H1 (cell line): Measurements from ENCODE around the gene SATB2. TPM values are rescaled to one million over a fixed set of nuclear protein-coding genes. Genes with fewer than 3 reads are reported as not detected.
A peak's percentile ranks its signal among the peaks of the same experiment; 100 is the strongest.

ENCODE experiments used
- CTCF ChIA-PET: fragments of 300-600 bp; sonication (Branson Sonifier 250); formaldehyde crosslinking; loops from one replicate; lab custom pipeline; 2021; ENCODE audit not compliant: partially characterized antibody; lab: Charles Lee
- POLR2A ChIA-PET: fragments of 300-600 bp; sonication (Branson Sonifier 250); formaldehyde crosslinking; loops from one replicate; lab custom pipeline; 2021; ENCODE audit warnings: inconsistent platforms; ENCODE audit not compliant: partially characterized antibody; lab: Charles Lee
- DNase-seq, 2 experiments: peaks; one replicate each; pipeline versions ENCODE4 v3.0.0 to v3.0.0-alpha.2; 2010 to 2022; ENCODE audit warnings: low spot score in 2 of 2, low read depth in 1 of 2, mixed read lengths in 1 of 2
- FAIRE-seq: peaks from 2 replicates; lab custom pipeline; 2011; peaks lifted over from hg19 to GRCh38; lab: Jason Lieb, UNC
- H2AFZ ChIP-seq: 2 replicates; pipeline ENCODE4 v1.8.1; 2012; ENCODE audit warnings: low read length, inconsistent platforms
- H2AK5ac ChIP-seq: 2 replicates; pipeline ENCODE4 v1.6.1; 2013; ENCODE audit warnings: low read depth, low read length
- H2BK120ac ChIP-seq: replicated peaks from 2 replicates; pipeline ENCODE3; 2013; ENCODE audit warnings: low read depth, low read length, inconsistent platforms
- H2BK12ac ChIP-seq: 2 replicates; pipeline ENCODE4 v1.6.1; 2013; ENCODE audit warnings: low read depth, low read length
- H2BK15ac ChIP-seq: 2 replicates; pipeline ENCODE4 v1.6.1; 2013; ENCODE audit warnings: low read length
- H2BK20ac ChIP-seq: 2 replicates; pipeline ENCODE4 v1.6.1; 2013; ENCODE audit warnings: low read length
- H2BK5ac ChIP-seq: 2 replicates; pipeline ENCODE4 v1.6.1; 2013; ENCODE audit warnings: low read depth, low read length
- H3K14ac ChIP-seq: 2 replicates; pipeline ENCODE4 v1.6.1; 2013; ENCODE audit warnings: inconsistent platforms; ENCODE audit not compliant: insufficient read length
- H3K18ac ChIP-seq: 2 replicates; pipeline ENCODE4 v1.6.1; 2013; ENCODE audit warnings: low read length; ENCODE audit errors: extremely low read depth
- H3K23ac ChIP-seq: 2 replicates; pipeline ENCODE4 v1.6.1; 2013; ENCODE audit warnings: inconsistent platforms; ENCODE audit not compliant: insufficient read length
- H3K23me2 ChIP-seq: 2 replicates; pipeline ENCODE4 v1.6.1; 2013; ENCODE audit warnings: low read depth, low read length
- H3K27ac ChIP-seq: 2 replicates; pipeline ENCODE4 v1.6.1; 2011; ENCODE audit warnings: low read depth, low read length, inconsistent platforms
- H3K27me3 ChIP-seq, 4 experiments: replicated peaks in 1 of 4; 1 replicate in 1 of 4; 2 replicates in 3 of 4; pipeline versions ENCODE4 v1.6.1 to v1.8.1; 2011 to 2013; ENCODE audit warnings: low read length in 3 of 4, mild to moderate bottlenecking in 3 of 4, inconsistent platforms in 2 of 4, mixed read lengths in 2 of 4, moderate library complexity in 1 of 4; ENCODE audit not compliant: control insufficient read depth in 3 of 4, insufficient read depth in 3 of 4; ENCODE audit errors: extremely low read depth in 1 of 4
- H3K36me3 ChIP-seq, 4 experiments: 2 replicates each; pipeline versions ENCODE4 v1.6.1 to v1.8.1; 2011 to 2013; ENCODE audit warnings: mild to moderate bottlenecking in 4 of 4, low read length in 3 of 4, moderate library complexity in 2 of 4, control low read depth in 1 of 4, inconsistent platforms in 1 of 4; ENCODE audit not compliant: insufficient read depth in 4 of 4, control insufficient read depth in 2 of 4
- H3K4ac ChIP-seq: replicated peaks from 2 replicates; pipeline ENCODE3; 2013; ENCODE audit warnings: low read length, low read depth, mixed read lengths, inconsistent platforms; ENCODE audit not compliant: insufficient read length
- H3K4me1 ChIP-seq, 4 experiments: replicated peaks in 1 of 4; 1 replicate in 1 of 4; 2 replicates in 3 of 4; pipeline versions ENCODE4 v1.6.1 to v1.8.1; 2011 to 2013; ENCODE audit warnings: low read length in 3 of 4, inconsistent platforms in 2 of 4, mixed read lengths in 1 of 4; ENCODE audit not compliant: insufficient read depth in 4 of 4, control insufficient read depth in 3 of 4
- H3K4me2 ChIP-seq, 2 experiments: 2 replicates each; pipeline versions ENCODE4 v1.6.1 to v1.8.1; 2011 to 2013; ENCODE audit warnings: low read depth in 2 of 2, low read length in 2 of 2, control low read depth in 1 of 2, inconsistent platforms in 1 of 2, mild to moderate bottlenecking in 1 of 2; ENCODE audit not compliant: insufficient read depth in 1 of 2
- H3K4me3 ChIP-seq, 4 experiments: fragments of 200-600, 300-600 bp in 1 of 4; sonication (generic), shearing (Covaris generic), sonication (Bioruptor Twin) in 1 of 4; 2 replicates each; pipeline versions ENCODE4 v1.5.1 to v1.8.1; 2011 to 2016; ENCODE audit warnings: low read length in 4 of 4, low read depth in 3 of 4, control low read depth in 2 of 4, inconsistent platforms in 2 of 4, mild to moderate bottlenecking in 2 of 4, mixed read lengths in 1 of 4, moderate library complexity in 1 of 4; ENCODE audit not compliant: insufficient read depth in 2 of 4; ENCODE audit errors: extremely low read depth in 1 of 4
- H3K56ac ChIP-seq: replicated peaks from 2 replicates; pipeline ENCODE3; 2013; ENCODE audit warnings: low read depth, mild to moderate bottlenecking, mixed read lengths, low read length, inconsistent platforms; ENCODE audit not compliant: insufficient read length
- H3K79me1 ChIP-seq: 2 replicates; pipeline ENCODE4 v1.6.1; 2013; ENCODE audit warnings: low read depth, low read length, control low read depth
- H3K79me2 ChIP-seq, 2 experiments: 2 replicates each; pipeline versions ENCODE4 v1.6.1 to v1.8.1; 2012 to 2013; ENCODE audit warnings: low read length in 2 of 2, mild to moderate bottlenecking in 2 of 2, inconsistent platforms in 1 of 2; ENCODE audit not compliant: insufficient read depth in 2 of 2, control insufficient read depth in 1 of 2
- H3K9ac ChIP-seq, 4 experiments: replicated peaks in 1 of 4; 1 replicate in 1 of 4; 2 replicates in 3 of 4; pipeline versions ENCODE4 v1.6.1 to v1.8.1; 2011 to 2013; ENCODE audit warnings: low read depth in 3 of 4, low read length in 3 of 4, control low read depth in 2 of 4, mild to moderate bottlenecking in 2 of 4, moderate library complexity in 2 of 4, inconsistent platforms in 1 of 4; ENCODE audit errors: extremely low read depth in 1 of 4
- H3K9me3 ChIP-seq, 2 experiments: 2 replicates each; pipeline versions ENCODE4 v1.6.1 to v1.8.1; 2012 to 2013; ENCODE audit warnings: mild to moderate bottlenecking in 2 of 2, moderate library complexity in 2 of 2, control low read depth in 1 of 2, inconsistent platforms in 1 of 2, low read depth in 1 of 2, low read length in 1 of 2, mixed read lengths in 1 of 2; ENCODE audit not compliant: insufficient read depth in 2 of 2
- H4K20me1 ChIP-seq, 2 experiments: replicated peaks in 1 of 2; 2 replicates each; pipeline versions ENCODE3 to v1.8.1; 2011 to 2013; ENCODE audit warnings: inconsistent platforms in 2 of 2, low read length in 2 of 2, mild to moderate bottlenecking in 1 of 2; ENCODE audit not compliant: insufficient read depth in 2 of 2, control insufficient read depth in 1 of 2
- H4K5ac ChIP-seq: 2 replicates; pipeline ENCODE4 v1.6.1; 2013; ENCODE audit warnings: low read length, low read depth, mixed read lengths, inconsistent platforms; ENCODE audit not compliant: insufficient read length
- H4K8ac ChIP-seq: 2 replicates; pipeline ENCODE4 v1.8.0; 2013; ENCODE audit warnings: mild to moderate bottlenecking, moderate library complexity, low read length, inconsistent platforms; ENCODE audit not compliant: insufficient read depth; ENCODE audit errors: extremely low read depth
- H4K91ac ChIP-seq: replicated peaks from 2 replicates; pipeline ENCODE3; 2013; ENCODE audit warnings: low read length, mixed read lengths, inconsistent platforms; ENCODE audit not compliant: insufficient read length
- ASH2L ChIP-seq: fragments of 200-600, 300-600 bp; sonication (generic); IDR thresholded peaks from one replicate; pipeline ENCODE4 v1.7.1; 2017; ENCODE audit warnings: low read length
- JUN ChIP-seq: IDR thresholded peaks from 2 replicates; pipeline ENCODE4 v1.6.1; 2011; ENCODE audit warnings: low read depth, mild to moderate bottlenecking, improper control_type of control experiment, low read length
- POU5F1 ChIP-seq: IDR thresholded peaks from 2 replicates; pipeline ENCODE4 v1.6.1; 2011; ENCODE audit warnings: low read depth, mild to moderate bottlenecking, low read length, moderate library complexity
- SIN3A ChIP-seq, 2 experiments: IDR thresholded peaks in 1 of 2; conservative IDR thresholded peaks in 1 of 2; 2 replicates each; pipeline ENCODE4 v1.6.1; 2011 to 2012; ENCODE audit warnings: low read length in 2 of 2, improper control_type of control experiment in 1 of 2, low read depth in 1 of 2, mild to moderate bottlenecking in 1 of 2
- WGBS, 2 experiments: shearing (Covaris generic) in 1 of 2; methylation state at CpG; one replicate each; pipeline versions ENCODE4 v1.1.6 to v1.1.7; 2013 to 2015; ENCODE audit warnings: low lambda C conversion rate in 2 of 2, mixed read lengths in 2 of 2, inconsistent platforms in 1 of 2, low coverage in 1 of 2, missing lambda C conversion rate in 1 of 2; ENCODE audit not compliant: insufficient replicate concordance in 2 of 2, insufficient coverage in 1 of 2, insufficient read length in 1 of 2; ENCODE audit errors: extremely low coverage in 1 of 2, missing lambda C conversion rate in 1 of 2; 5-methylcytosine and 5-hydroxymethylcytosine counted together
- polyA plus RNA-seq, 7 experiments: library from polyadenylated mRNA; depleted of rRNA in 3 of 7; stranded (reverse) in 5 of 7; unstranded in 2 of 7; fragments of >200 nt in 5 of 7; fragments of 200-250 nt in 2 of 7; gene quantifications; 1 replicate in 5 of 7; 2 replicates in 1 of 7; 4 replicates in 1 of 7; pipeline versions ENCODE4 v1.2.1 to v1.2.3, GENCODE V29; 2011 to 2013; ENCODE audit warnings: missing spikeins in 2 of 7, mixed read lengths in 2 of 7
- total RNA-seq: library from RNA; stranded (reverse); fragmentation: NEBNext Ultra II Directional; extraction: Animal tissue kit (Norgen Biotek cat#: 25700); gene quantifications from 2 replicates; pipeline ENCODE4 v1.2.1, GENCODE V29; 2021
- TF ChIP-seq, protein P1 (sequence below): IDR thresholded peaks from 2 replicates; pipeline ENCODE4 v1.6.1; 2011; ENCODE audit warnings: low read depth, mild to moderate bottlenecking, low read length; ENCODE audit not compliant: insufficient read depth

Gene SATB2
- total and polyA plus RNA-seq, 2 of the 8 experiments (the other 6 are each of a cell fraction or from before 2014, with no cell fraction given): 1.3 to 5.7 TPM

DNA sequence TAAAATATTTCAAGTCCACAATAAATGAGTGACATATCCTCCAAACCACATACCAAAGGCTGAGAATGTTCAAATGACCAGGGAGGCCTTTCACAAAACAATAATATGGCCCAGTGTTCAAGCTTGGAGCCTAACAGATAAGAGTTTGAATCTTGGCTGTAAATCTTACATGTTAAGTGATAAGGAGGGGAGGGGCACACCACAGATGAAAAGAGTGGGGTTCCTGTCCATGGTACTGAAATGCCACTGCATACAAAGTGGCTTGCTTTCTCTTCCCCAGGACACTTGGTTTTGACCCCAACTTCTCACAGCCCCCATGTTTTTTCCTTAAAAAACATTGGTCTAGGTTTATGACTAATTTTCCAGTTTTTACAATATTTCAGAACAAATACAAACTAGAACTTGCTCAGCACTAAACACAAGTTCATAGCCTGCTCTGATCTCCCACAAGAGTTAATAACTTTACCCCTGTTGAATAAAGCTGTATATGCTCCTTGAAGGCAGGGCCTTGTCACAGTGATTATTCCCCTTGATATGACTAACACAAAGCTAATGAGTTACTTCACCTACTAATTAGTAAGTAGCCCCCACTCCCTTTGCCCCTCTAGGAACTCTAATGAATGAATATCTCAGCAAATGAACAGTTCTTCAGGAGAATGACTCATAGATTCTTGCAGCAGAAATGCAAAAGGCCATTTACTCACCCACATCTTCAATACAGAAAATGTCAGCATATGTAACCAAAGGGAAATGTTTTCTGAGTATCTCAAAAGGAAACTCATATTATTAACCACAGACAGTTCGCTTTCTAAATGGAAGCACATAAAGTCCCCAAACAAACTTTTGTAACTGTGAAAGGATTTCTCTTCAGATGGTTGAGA, 142.2 kb downstream of the SATB2 start:
- H3K23me2 ChIP-seq: no peaks in the 10 kb centered on the region; the same call in 1 of the 2 replicates
- H3K9me3 ChIP-seq: no peaks in the 10 kb centered on the region
- no peak overlapping the region for H4K91ac ChIP-seq
- no peak overlapping the region for H2BK15ac ChIP-seq
- 94% methylated on average over 1 of the region's 1 CpG; no CpG with 5 or more reads in 1 of the 2 experiments for WGBS, 2 experiments
- no peaks in the 10 kb centered on the region for H3K4me1 ChIP-seq
- no peak overlapping the region for H3K18ac ChIP-seq
- H3K14ac ChIP-seq: no peak overlapping the region
- no peak overlapping the region for H4K8ac ChIP-seq
- DNase-seq (no peak), FAIRE-seq (peak; percentile 72)
- no peaks in the 10 kb centered on the region for H3K79me2 ChIP-seq
- no peaks in the 10 kb centered on the region for H3K36me3 ChIP-seq
- no peak overlapping the region for H2BK5ac ChIP-seq
- no peak overlapping the region for H3K4me2 ChIP-seq
- H3K9ac ChIP-seq: no peak overlapping the region
- no peak overlapping the region for H3K4ac ChIP-seq
- H2AFZ ChIP-seq: no peak overlapping the region
- POLR2A ChIA-PET: no interaction called here
- H2AK5ac ChIP-seq: no peak overlapping the region
- H3K56ac ChIP-seq: no peak overlapping the region
- H2BK12ac ChIP-seq: no peak overlapping the region
- no peak overlapping the region for H2BK120ac ChIP-seq
- CTCF ChIA-PET: interaction anchor here (1.2 to 1.3 kb wide), 2 partner anchors 58 to 386 kb away, joined by 3 to 4 read pairs; no protein-coding TSS in a partner anchor
- H3K79me1 ChIP-seq: no peaks in the 10 kb centered on the region
- no peak overlapping the region for H4K5ac ChIP-seq
- H4K20me1 ChIP-seq: no peaks in the 10 kb centered on the region
- no peak overlapping the region for H3K4me3 ChIP-seq
- H3K23ac ChIP-seq: no peak overlapping the region
- no peaks in the 10 kb centered on the region; a peak in 1 of 7 replicates for H3K27me3 ChIP-seq
- no peak overlapping the region for H2BK20ac ChIP-seq
- TF ChIP-seq ASH2L: no peak
- no peak for TF ChIP-seq POU5F1
- TF ChIP-seq, protein P1, sequence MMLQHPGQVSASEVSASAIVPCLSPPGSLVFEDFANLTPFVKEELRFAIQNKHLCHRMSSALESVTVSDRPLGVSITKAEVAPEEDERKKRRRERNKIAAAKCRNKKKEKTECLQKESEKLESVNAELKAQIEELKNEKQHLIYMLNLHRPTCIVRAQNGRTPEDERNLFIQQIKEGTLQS: no peak
- TF ChIP-seq SIN3A (conservative IDR thresholded peaks at IDR 0.05 in 1 of 2, IDR thresholded peaks at IDR 0.05 in 1 of 2; ENCODE audit: low read depth in 1 of 2, low read length in 2 of 2): 0 out of 4 replicates have a peak, but pooled peaks of 1 of the 2 experiments have one; percentile 50
- TF ChIP-seq JUN: no peak
- TF ChIP-seq, all 59 proteins: peak for 1
- H3K27ac ChIP-seq: no peak overlapping the region
